HG03135 (cell line): ENCODE data around the gene PARP16.
"Not testable (repeated sequence)": the region's sequence is repeated elsewhere in the genome, so short reads cannot be mapped to it uniquely, and the experiment has no call there.

ENCODE experiments used
- ATAC-seq: cut with Tn5 transposase; IDR thresholded peaks from one replicate; pipeline ENCODE4 v1.9.1; 2021; ENCODE audit warnings: mild to moderate bottlenecking, moderate library complexity; ENCODE audit not compliant: unreplicated experiment

Gene PARP16

DNA sequence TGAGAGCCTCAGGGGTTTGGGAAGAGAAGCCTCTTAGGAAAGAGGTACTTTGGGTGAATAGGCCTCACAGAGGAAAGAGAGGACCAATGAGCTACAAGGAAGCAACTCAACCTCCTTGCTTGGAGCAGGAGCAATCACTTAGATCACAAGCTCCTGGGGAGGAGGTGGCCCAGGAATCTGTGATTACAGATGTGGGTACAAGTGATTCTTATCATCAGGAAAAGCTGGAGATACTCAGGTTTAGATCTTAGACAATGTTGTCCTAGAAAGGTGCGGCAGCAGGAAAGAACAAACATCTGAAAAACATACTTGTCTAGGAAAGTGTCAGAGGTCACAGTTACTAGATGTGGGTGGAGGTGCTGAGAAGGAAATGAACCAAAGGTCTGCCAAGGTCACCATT is 8.2 kb downstream of the PARP16 start:
- no peak for ATAC-seq

DNA sequence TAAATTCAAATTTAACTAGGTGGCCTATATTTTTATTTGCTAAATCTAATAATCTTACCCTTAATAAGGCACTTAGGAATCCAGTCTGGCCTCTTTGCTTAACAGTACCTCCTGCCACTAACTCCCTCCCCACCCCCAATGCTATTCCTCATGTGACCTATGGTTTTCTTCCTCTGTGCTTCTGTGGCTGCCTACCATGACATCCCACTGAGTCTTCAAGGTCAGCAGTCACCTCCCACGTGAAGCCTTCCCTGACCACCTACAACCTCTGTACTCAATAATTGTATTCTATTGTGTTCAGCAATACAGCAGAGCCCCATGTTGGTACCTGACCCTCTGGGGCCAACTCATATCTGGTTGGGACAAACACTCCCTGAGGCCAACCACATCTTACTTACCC is 9.7 kb downstream of the PARP16 start:
- ATAC-seq: no peak

DNA sequence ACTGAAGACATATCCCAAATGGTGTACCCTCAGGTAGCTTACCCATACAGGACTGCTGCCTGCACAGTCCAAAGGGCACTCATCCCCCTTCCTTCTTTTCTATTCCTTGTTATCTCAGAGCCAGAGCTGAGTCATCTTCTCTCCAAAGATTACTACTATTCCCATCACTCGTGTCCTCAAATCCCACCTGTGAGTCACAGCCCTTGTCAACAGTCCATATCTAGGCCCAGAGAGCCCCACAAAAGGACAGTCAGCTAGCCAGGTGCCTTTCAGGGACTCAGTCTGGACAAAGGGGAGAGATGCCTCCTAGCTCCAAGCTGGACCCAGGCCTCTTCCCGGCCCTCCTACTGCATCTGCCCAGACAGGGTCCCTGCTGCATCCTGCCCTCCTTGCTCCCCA is 11.0 kb downstream of the PARP16 start:
- no peak for ATAC-seq

DNA sequence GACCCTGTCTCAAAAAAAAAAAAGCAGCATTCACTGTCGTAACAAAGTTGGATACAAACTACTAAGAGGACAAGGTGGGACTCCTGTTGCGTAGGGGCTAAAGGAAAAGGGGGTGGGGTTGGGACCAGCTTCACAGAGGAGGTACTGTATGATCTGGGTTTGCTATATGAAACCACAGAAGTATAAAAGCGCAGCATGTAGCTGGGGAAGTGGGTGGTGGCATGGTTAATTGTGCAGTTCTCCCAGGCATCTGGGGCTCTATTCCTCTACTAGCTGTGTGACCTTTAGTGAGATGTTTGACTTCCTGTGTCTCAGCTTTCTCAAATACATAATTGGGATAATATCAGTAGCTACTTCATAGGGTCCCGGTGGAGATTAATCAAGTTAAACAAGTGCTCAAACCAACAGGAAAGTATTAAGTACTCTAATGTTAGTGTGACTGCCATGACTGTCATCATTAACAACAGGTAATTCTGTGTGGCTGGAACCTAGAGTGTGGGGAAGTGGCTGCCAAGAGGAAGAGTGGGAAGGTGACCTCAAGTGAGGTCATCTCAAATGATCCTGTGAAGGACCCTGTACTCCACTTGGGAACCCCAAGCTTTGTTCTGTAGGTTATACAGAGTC is 11.5 kb downstream of the PARP16 start:
- ATAC-seq: no peak

DNA sequence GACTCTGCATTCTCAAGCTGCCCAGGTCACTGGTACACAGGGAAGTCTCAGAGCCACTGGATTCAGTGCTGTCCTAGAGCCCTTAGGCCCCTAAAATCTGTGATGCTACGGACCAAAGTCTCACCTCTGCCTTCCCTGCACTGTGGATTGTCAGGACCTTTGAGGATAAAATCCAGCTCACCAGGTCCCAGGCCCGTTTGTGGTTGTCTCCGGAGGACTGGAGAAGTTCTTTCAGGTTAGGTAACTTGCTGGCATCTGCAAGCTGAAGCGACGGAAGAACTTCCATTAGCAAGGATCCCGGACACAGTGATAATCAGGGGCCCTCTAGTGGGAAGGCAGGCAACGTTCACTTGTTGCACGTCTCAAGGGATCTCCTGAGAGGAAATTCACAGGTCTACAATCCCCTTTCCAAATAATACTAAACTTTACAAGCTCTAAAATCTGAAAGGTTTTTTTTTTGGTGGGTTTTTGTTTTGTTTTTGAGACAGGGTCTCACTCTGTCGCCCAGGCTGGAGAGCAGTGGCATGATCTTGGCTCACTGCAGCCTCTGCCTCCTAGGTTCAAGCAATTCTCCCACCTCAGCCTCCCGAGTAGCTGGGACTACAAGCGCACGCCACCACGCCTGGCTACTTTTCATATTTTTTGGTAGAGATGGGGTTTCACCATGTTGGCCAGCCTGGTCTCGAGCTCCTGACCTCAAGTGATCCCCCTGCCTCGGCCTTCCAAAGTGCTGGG is 15.7 kb downstream of the PARP16 start:
- ATAC-seq: not testable (repeated sequence)

DNA sequence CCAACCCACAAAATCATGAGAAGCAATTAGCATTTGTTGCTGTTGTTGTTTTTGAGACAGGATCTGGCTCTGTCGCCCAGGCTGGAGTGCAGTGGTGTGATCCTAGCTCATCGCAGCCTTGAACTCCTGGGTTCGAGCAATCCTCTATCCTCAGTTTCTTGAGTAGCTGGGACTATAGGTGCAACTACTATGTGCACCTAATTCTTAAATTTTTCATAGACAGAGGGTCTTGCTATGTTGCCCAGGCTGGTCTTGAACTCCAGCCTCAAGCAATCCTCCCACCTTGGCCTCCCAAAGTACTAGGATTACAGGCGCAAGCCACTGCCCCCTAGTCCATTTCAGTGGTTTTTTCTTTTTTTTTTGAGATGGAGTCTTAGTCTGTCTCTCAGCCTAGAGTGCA is 18.3 kb downstream of the PARP16 start:
- no peak for ATAC-seq

DNA sequence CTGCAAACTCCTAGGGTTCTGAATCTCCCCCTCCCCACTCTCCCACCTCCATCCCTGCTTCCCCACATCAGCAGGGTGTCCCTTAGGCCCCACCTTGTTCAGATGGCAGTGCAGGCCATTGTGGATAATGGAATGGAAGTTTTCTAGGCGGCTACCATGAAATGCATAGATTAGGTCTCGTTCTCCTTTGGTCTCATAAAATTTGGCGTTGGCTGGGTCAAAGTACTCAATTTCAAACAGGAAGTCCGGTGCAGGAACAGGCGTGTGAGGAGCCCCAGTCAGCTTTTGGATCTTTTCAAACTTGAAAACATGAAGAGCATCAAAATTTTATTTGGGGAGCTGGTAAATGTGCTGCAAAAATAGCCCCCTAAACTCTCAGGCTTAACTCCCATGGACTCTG is 20.2 kb downstream of the PARP16 start:
- no peak for ATAC-seq

DNA sequence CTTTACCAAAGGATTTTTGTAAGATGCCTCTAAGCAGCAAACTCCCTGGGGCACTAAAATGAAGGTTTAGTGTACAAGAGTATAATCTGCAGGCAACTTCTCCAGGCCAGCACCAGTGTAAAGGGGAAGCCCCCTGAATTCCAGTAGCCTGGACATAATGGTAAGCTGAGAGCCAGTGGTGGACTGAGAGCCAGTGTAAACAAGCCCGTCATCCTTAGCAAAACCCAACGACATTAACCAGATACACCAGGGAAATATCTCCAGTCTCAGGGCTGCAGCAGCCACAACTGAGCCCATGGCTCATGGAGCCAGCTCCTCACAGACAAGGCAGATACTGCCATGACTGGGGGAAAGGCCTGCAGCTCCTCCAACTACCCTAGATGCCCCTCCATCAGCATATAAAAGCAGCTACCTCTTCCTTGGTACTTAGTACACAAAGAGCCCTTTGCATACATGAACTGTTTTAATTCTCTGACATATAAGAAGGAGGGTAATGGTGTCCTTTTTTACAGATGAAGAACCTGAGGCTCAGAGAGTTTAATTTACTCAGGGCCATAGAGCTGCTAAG is 21.7 kb downstream of the PARP16 start:
- no peak for ATAC-seq

DNA sequence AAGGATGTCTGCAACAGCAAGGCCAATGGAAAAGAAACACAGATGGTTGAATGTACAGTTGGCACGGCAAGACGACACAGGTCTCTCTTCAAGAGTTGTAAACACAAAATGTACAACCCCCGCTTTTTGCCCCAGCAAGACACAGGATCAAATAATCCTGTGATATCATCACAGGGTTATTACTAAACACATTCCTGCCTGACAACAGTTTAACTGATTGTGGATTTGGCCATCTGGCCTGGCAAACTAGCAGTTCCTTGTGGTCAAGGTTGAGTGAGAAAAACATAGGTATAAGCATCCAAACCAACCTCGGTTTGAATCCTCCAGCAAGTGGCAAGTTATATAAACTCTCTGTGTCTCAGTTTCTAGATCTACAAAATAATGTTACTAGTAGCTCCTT is 23.4 kb downstream of the PARP16 start:
- no peak for ATAC-seq

DNA sequence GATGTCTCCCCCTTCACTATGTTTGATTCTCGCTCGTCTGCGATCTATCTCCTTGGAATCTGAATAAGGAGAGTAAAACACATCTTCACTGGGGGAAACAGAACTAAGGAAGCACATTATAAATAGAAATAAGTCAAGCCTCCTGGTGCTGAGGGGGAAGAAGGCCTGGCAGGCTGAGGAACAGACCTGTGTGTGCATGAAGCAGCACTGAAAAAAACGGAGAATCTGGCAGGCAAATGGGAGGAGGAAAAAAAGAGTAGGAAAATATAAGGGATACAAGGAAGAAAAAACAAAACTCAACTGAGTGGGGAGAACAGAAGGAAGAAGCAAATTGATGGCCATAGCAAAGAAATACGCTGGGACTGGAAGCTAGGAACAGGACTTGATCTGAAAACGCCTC is 25.7 kb downstream of the PARP16 start:
- no peak for ATAC-seq

DNA sequence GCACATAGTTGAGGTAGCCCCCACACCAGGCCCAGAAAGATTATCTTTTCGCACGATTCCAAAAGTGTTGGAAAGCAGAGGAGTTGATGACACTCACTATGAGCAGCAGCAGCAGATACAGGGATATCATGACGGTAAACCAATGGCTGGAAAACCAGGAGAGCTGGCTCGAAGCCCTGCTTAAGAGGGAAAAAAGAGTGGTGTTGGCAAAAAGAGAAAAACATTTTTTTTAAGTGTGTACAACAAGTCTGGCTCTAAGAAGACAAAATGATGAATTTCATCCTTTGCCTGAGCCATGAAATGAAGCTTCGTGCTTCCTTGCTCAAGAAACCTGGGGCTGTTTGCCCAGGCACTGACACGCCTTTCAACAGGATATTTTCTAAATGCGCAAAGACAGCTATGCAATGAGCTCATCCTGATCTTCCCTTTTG is 27.3 kb downstream of the PARP16 start:
- ATAC-seq: no peak

DNA sequence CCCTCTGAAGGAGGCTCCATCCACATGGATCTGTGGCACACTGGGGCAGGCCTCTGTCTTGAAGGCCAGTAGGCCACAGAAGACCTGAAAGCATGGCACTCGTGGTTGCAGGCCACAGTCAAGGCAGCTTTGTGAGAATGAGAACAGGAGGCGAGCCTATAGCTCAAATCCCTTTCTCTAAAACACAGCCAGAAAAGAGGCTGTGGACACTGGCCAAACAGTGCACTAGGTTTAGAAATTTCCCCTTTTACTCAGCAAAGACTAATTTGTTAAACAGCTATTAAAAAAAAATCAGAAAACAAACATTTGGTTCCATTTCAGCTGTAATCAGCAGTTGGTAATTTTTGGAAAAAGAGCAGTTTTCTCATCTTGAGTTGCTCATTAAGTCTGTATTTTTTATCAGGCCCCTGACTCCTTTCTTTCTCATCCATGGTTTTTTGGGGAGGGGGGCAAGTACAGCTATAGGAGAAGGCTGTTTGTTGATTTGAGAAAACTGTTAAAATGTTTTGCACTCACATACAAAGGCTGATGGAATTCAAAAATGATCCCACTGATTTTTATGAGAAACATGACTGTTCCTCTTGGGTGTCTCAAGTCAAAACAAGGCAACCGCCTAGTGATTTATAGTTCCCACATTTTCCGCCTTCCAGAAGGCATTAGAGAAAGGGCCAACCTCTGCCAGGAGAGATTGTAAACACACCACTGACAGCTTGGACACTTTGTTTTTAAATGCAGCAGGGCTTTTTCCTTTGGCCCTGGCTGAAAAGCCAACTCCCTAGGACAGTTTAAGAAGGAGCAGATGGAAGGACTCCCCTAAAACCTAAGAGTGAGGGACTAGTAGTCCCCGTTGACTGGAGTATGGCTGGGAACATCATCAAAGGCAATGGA is 28.1 kb downstream of the PARP16 start:
- ATAC-seq: no peak

DNA sequence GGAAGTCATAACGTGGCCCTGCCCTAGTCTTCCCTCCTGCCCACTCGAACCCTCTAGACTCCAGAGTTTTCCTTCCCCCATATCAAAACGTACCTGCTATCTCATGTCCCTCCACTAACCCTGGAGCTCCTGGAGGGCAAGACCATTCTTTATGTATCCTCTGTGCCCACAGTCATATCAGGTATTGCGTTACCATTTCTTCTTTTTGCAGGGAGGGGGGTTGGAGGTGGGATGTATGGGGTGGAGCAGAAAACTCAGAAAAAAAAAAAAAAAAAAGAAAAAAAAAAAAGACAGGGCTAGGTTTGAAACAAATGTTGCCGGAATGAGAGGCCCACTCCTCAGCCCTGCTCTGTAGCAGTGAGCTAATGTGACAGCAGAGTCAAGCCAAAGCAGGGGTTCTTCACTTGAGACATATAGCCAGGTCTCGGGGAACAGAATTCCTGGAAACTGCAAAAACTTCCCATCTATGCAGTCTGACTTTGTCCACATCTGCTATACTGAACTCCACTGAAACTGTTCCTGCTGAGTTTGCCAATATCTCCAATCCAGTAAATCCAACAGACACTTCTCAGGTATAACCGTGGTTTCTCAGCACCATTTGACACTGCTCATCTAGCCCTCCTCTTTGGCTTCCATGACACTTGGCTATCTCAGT is 31.1 kb downstream of the PARP16 start:
- no peak for ATAC-seq

DNA sequence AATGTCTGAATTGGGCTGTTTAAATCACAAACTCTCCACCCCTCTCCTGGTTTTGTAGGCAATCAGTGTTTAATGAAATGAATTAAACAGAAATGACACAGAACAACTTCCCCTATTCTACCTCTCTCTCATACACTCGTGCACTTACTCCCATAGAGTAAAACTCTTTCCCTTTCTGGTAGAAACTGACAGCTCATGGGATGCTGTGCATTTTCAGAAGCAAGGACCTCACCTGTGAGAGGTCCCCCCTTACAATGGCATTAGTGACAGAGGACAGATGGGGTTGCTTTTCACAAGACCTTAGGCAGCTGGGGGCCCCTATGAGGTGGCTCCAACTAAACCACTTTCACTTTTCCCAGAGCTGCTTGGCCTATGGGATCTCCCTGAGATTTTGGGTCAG is 31.9 kb downstream of the PARP16 start:
- no peak for ATAC-seq

DNA sequence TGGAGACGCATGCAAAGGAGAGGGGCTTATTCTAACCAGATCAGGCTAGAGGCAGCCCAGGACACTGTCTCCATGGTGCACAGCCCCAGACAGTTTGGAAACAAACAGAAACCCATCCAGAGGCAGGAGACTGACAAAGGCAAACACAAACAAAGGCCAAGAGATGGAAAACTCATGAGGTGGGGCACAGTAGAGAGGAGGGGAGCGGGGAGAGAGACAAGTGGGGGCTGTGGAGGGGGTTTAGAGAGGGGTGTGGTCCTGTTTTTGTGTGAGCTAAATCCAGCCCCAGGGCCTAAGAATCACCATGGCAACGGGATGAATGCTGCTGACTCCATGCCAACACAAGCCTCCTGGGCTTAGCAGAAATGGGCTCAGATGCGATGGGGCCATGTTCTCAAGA is 32.3 kb downstream of the PARP16 start:
- no peak for ATAC-seq

DNA sequence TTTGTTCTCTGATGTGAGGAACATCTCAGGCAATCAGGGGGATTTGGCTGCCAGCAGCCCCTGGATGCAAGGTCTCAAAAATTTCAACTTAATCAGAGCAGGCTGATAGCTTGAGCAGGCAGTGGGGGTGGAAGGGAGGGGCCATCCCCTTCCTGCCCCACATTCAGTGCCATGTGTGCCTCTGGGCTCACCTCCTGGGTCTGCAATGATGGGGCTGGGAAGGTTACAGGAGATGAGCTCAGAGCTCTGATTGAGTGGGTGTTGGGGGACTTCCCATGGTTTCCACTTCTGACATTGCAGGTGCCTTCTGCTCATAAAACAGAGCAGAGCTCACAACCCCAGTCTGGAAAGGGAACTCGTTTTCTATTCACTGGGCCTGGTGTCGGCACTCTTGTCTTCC is 37.0 kb downstream of the PARP16 start:
- no peak for ATAC-seq

DNA sequence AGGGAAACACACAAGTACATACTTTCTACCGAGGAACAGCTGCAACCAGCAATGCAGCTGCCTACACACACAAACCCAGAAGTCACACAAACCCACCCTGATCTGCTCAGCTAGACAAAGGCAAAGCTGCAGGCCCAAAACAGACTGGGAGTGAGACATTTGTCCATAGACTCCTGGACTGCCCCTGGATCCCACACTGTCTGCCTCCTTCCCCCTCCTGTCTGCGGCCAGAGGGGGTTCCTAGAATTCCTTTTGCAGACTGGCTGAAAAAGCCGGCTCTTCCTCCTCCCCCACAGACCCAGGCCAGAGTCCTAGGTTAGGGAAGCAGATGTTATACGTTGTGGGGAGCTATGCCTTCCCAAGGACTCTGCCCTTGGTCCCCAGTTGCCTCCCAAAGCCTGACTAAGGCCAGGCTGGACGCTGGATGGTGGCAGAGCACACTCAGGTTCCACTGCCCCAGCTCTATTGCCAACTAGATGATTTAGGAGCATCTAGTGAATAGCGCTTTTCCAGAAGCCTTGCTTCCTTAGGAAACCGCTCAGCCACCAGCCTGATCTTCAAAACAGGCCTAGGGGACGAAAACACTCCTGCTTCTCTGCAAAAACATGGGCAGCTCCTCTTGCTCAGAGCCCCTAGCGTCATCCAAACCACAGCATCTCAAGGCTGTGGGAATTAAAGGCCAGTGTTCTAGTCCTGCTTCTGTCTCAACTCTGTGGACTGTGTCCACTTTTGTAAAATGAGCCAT is 38.0 kb downstream of the PARP16 start:
- ATAC-seq: no peak

DNA sequence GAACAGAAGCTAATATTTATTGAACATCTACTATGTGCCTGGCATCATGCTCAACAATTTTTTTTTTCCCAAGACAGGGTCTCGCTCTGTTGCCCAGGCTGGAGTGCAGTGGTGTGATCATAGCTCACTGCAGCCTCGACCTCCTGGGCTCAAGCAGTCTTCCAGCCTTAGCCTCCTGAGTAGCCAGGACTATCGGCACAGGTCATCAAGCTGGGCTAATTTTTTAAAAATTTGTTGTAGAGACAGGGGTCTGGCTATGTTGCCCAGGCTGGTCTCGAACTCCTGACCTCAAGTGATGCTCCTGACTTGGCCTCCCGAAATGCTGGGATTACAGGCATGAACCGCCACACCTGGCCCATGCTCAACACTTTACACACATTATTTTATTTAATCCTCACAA is 39.7 kb downstream of the PARP16 start:
- no peak for ATAC-seq

DNA sequence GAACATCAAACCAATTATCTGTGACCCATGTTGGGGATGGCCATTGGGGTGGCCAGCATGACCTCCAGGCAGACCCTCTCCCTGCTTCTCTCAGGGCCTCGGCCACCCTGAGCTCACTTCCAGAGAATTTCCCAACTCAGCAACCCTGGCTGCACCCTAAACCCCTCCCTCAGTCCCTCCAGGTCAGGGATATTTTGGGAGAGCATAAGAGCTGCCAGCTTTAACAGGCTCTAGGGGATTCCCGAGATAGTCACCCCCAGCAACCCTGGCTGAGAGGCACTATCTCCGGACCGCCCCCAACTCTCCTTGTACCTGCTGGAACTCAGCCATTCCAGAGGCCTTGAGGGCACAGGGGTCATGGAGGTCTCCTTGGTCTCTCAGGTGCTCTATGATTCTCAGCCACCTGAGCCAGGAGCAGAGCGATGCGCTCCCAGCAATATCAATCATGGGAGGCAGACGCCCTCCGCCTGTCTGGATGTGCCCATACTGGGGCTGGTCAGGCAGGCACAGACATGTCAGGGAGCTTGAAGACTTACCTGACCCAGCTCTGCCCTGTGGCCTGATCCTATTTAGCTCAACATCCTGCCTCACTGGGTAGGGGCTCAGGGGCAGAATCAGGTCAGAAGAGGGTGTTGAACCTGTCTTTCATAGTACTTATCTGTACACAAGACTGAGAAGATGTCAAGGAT is 40.5 kb downstream of the PARP16 start:
- ATAC-seq: no peak
